Stimulated activated naive CD8-positive, alpha-beta T cell treated with anti-CD3 and anti-CD28 coated beads, Interleukin-15, amount 100 ng/mL, for 72 hours (primary cell): ENCODE results near the gene SARNP.
"Not testable (repeated sequence)": the region's sequence is repeated elsewhere in the genome, so short reads cannot be mapped to it uniquely, and the experiment has no call there.

Source experiments
- ATAC-seq: fragments of 150-1000 bp; cut with Tn5 transposase; 2 replicates; pipeline ENCODE4 v1.10.0; 2021; ENCODE audit warnings: mild to moderate bottlenecking, moderate library complexity
- DNase-seq, 2 donors: peaks; one replicate each; pipeline ENCODE4 v3.0.0; 2021 to 2022
- H3K27ac Mint-ChIP-seq, 2 donors: one replicate each; pipeline ENCODE4 v1.8.0; 2022; ENCODE audit warnings: mild to moderate bottlenecking in 2 of 2, mixed read lengths in 2 of 2, moderate library complexity in 2 of 2
- H3K27me3 Mint-ChIP-seq: one replicate; pipeline ENCODE4 v1.8.0; 2022; ENCODE audit warnings: mixed read lengths
- H3K4me1 Mint-ChIP-seq: one replicate; pipeline ENCODE4 v1.8.0; 2022; ENCODE audit warnings: mild to moderate bottlenecking, mixed read lengths
- H3K4me3 Mint-ChIP-seq, 2 donors: one replicate each; pipeline ENCODE4 v1.8.0; 2022; ENCODE audit warnings: mild to moderate bottlenecking in 2 of 2, mixed read lengths in 2 of 2, moderate library complexity in 1 of 2
- H3K9me3 Mint-ChIP-seq, 2 donors: one replicate each; pipeline ENCODE4 v1.8.0; 2022; ENCODE audit warnings: mixed read lengths in 2 of 2

SARNP gene

GRCh38 chr12:55780685-55781084 is 36.8 kb downstream of the SARNP start:
- Mint-ChIP-seq H3K4me1 (peaks cover 18% of the 10 kb centered on the region), H3K27me3 (no peaks in the 10 kb centered on the region), H3K4me3 (no peak overlapping the region), H3K27ac (peak overlapping the region in 1 of 2 donors; percentile 78), H3K9me3 (no peaks in the 10 kb centered on the region)
- no peak for DNase-seq
- ATAC-seq, result no peak

- no peaks in the 10 kb centered on the region for H3K27me3 Mint-ChIP-seq
- no peaks in the 10 kb centered on the region for H3K9me3 Mint-ChIP-seq
- H3K27ac Mint-ChIP-seq, result no peak overlapping the region
- H3K4me3 Mint-ChIP-seq, result no peak overlapping the region
- DNase-seq (no peak), ATAC-seq (no peak)
- H3K4me1 Mint-ChIP-seq, result peaks cover 18% of the 10 kb centered on the region
Observed at GRCh38 chr12:55777856-55778255, 39.7 kb downstream of the SARNP start.

GRCh38 chr12:55771736-55772135 is 45.8 kb downstream of the SARNP start:
- no peak overlapping the region for H3K4me3 Mint-ChIP-seq
- H3K9me3 Mint-ChIP-seq, result no peaks in the 10 kb centered on the region
- no peaks in the 10 kb centered on the region for H3K4me1 Mint-ChIP-seq
- no peak for DNase-seq
- H3K27ac Mint-ChIP-seq, result no peak overlapping the region
- H3K27me3 Mint-ChIP-seq, result no peaks in the 10 kb centered on the region
- ATAC-seq, result no peak

GRCh38 chr12:55767156-55767555 is 50.4 kb downstream of the SARNP start:
- H3K4me3 Mint-ChIP-seq, result no peak overlapping the region
- no peak for ATAC-seq
- DNase-seq, result no peak
- H3K9me3 Mint-ChIP-seq, result no peaks in the 10 kb centered on the region
- no peaks in the 10 kb centered on the region for H3K4me1 Mint-ChIP-seq
- no peak overlapping the region for H3K27ac Mint-ChIP-seq
- H3K27me3 Mint-ChIP-seq, result no peaks in the 10 kb centered on the region

- H3K27ac Mint-ChIP-seq, result peak overlapping the region in 1 of 2 donors; percentile 23
Observed at GRCh38 chr12:55765736-55766290, 51.7 kb downstream of the SARNP start.

GRCh38 chr12:55762646-55763045 is 54.9 kb downstream of the SARNP start:
- H3K4me1 Mint-ChIP-seq, result no peaks in the 10 kb centered on the region
- ATAC-seq (no peak), DNase-seq (no peak)
- no peak overlapping the region for H3K4me3 Mint-ChIP-seq
- no peaks in the 10 kb centered on the region for H3K27me3 Mint-ChIP-seq
- no peak overlapping the region for H3K27ac Mint-ChIP-seq
- no peaks in the 10 kb centered on the region for H3K9me3 Mint-ChIP-seq

More at GRCh38 chr12:55765736-55766290, 51.7 kb downstream of the SARNP start:
- H3K4me1 Mint-ChIP-seq, result no peaks in the 10 kb centered on the region
- DNase-seq (no peak), ATAC-seq (no peak)
- no peaks in the 10 kb centered on the region for H3K9me3 Mint-ChIP-seq
- no peaks in the 10 kb centered on the region for H3K27me3 Mint-ChIP-seq
- no peak overlapping the region for H3K4me3 Mint-ChIP-seq

GRCh38 chr12:55760663-55761062 is 56.9 kb downstream of the SARNP start:
- H3K4me1 Mint-ChIP-seq, result no peaks in the 10 kb centered on the region
- H3K4me3 Mint-ChIP-seq, result no peak overlapping the region
- ATAC-seq (peak; percentile 73), DNase-seq (no peak)
- no peaks in the 10 kb centered on the region for H3K27me3 Mint-ChIP-seq
- no peaks in the 10 kb centered on the region for H3K9me3 Mint-ChIP-seq
- no peak overlapping the region for H3K27ac Mint-ChIP-seq

GRCh38 chr12:55758575-55758974 is 58.9 kb downstream of the SARNP start:
- not testable (repeated sequence) for H3K9me3 Mint-ChIP-seq, H3K27ac Mint-ChIP-seq, H3K4me3 Mint-ChIP-seq, ATAC-seq, H3K4me1 Mint-ChIP-seq, DNase-seq, H3K27me3 Mint-ChIP-seq

GRCh38 chr12:55757701-55758100 is 59.8 kb downstream of the SARNP start:
- no peaks in the 10 kb centered on the region for H3K27me3 Mint-ChIP-seq
- peak overlapping the region in 1 of 2 donors; percentile 55 for H3K27ac Mint-ChIP-seq
- DNase-seq, result no peak
- no peak overlapping the region for H3K4me3 Mint-ChIP-seq
- no peaks in the 10 kb centered on the region for H3K9me3 Mint-ChIP-seq
- no peak for ATAC-seq
- no peaks in the 10 kb centered on the region for H3K4me1 Mint-ChIP-seq

- DNase-seq, result no peak
- no peak overlapping the region for H3K27ac Mint-ChIP-seq
- H3K27me3 Mint-ChIP-seq, result no peaks in the 10 kb centered on the region
- ATAC-seq, result no peak
- H3K9me3 Mint-ChIP-seq, result no peaks in the 10 kb centered on the region
- no peak overlapping the region for H3K4me3 Mint-ChIP-seq
- peaks cover 7% of the 10 kb centered on the region for H3K4me1 Mint-ChIP-seq
Observed at GRCh38 chr12:55755246-55755645, 62.3 kb downstream of the SARNP start.

GRCh38 chr12:55748230-55748993 is 69.1 kb downstream of the SARNP start:
- H3K4me1 Mint-ChIP-seq, result peaks cover 34% of the 10 kb centered on the region
- no peak for DNase-seq
- ATAC-seq, result no peak
- H3K4me3 Mint-ChIP-seq, result no peak overlapping the region
- H3K27me3 Mint-ChIP-seq, result no peaks in the 10 kb centered on the region
- H3K9me3 Mint-ChIP-seq, result no peaks in the 10 kb centered on the region
- H3K27ac Mint-ChIP-seq, result no peak overlapping the region

GRCh38 chr12:55746913-55747231 is 70.7 kb downstream of the SARNP start:
- H3K27me3 Mint-ChIP-seq, result no peaks in the 10 kb centered on the region
- ATAC-seq (no peak), DNase-seq (no peak)
- no peaks in the 10 kb centered on the region for H3K9me3 Mint-ChIP-seq
- H3K4me3 Mint-ChIP-seq, result no peak overlapping the region
- peaks cover 45% of the 10 kb centered on the region for H3K4me1 Mint-ChIP-seq
- H3K27ac Mint-ChIP-seq, result no peak overlapping the region

GRCh38 chr12:55746174-55746912 is 71.2 kb downstream of the SARNP start:
- ATAC-seq (no peak), DNase-seq (no peak)
- H3K27ac Mint-ChIP-seq, result peak overlapping the region in 1 of 2 donors; percentile 8
- no peaks in the 10 kb centered on the region for H3K27me3 Mint-ChIP-seq
- no peak overlapping the region for H3K4me3 Mint-ChIP-seq
- no peaks in the 10 kb centered on the region for H3K9me3 Mint-ChIP-seq
- H3K4me1 Mint-ChIP-seq, result peaks cover 48% of the 10 kb centered on the region

- ATAC-seq, result no peak
- no peak for DNase-seq
- no peak overlapping the region for H3K27ac Mint-ChIP-seq
- H3K27me3 Mint-ChIP-seq, result no peaks in the 10 kb centered on the region
- H3K4me1 Mint-ChIP-seq, result peaks cover 48% of the 10 kb centered on the region
- no peaks in the 10 kb centered on the region for H3K9me3 Mint-ChIP-seq
- H3K4me3 Mint-ChIP-seq, result peak overlapping the region in 1 of 2 donors; percentile 16
Observed at GRCh38 chr12:55745361-55746173, 72.0 kb downstream of the SARNP start.

GRCh38 chr12:55744340-55745030 is 73.0 kb downstream of the SARNP start:
- no peak for ATAC-seq
- peaks cover 47% of the 10 kb centered on the region for H3K4me1 Mint-ChIP-seq
- peak overlapping the region; percentile 86 to 89 for H3K4me3 Mint-ChIP-seq
- DNase-seq, result no peak
- no peaks in the 10 kb centered on the region for H3K27me3 Mint-ChIP-seq
- H3K9me3 Mint-ChIP-seq, result no peaks in the 10 kb centered on the region
- peak overlapping the region; percentile 59 to 77 for H3K27ac Mint-ChIP-seq
